HG03025 (cell line): ENCODE results near the gene RABGAP1.

Source experiments
- ATAC-seq: cut with Tn5 transposase; IDR thresholded peaks from one replicate; pipeline ENCODE4 v1.9.1; 2021; ENCODE audit warnings: mild to moderate bottlenecking, moderate library complexity; ENCODE audit not compliant: unreplicated experiment, low FRiP score

The RABGAP1 gene

DNA sequence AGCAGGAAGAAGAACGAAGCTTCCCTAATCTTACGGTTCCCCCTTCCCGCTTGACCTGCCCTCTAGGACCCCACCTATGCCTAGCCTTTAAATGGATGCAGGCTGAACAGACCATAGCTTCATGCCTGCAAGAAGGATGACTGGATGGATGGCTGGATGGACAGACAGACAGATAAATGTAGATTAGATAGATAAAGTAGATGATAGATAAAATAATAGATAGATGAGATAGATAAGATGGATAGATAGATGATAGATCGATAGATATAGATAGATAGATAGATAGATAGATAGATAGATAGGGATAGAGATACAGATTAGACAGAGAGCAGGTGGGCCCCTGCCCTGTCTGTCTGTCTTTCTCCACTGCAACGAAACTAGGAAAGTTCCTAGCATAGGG lies 164.7 kb downstream of the RABGAP1 start:
- no peak for ATAC-seq

GRCh38 chr9:123107639-123108285 lies 166.9 kb downstream of the RABGAP1 start:
- ATAC-seq = no peak

GRCh38 chr9:123108976-123109375 lies 168.2 kb downstream of the RABGAP1 start:
- no peak for ATAC-seq

GRCh38 chr9:123109540-123110279 lies 168.9 kb downstream of the RABGAP1 start:
- no peak for ATAC-seq

DNA sequence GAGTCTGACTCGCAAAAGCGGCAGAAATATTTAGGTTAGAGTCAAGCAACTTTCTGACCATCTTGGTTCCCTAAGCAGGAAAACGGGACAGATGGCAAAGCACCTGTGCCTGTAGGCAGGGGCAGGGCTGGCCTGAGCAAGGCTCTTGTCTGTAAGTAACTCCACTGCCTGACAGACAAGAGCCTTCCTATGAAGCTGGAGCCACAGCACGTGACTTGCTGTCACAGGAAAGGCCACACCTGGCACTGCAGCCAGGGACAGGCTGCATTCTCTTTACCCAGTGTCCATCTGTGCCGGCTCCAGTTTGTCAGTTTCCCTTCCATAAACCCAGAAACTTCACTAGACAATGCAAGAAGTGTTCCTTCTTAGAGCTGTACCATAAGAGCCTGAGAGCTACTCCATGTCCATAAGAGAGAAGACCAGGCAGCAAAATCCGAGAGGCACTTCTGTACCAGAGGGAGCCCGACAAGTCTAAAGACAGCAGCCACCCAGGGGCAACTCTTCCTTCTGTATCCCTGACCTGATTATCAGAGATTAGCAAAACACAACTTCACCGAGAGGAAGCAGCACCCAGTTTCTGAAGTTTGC lies 170.7 kb downstream of the RABGAP1 start:
- no peak for ATAC-seq

DNA sequence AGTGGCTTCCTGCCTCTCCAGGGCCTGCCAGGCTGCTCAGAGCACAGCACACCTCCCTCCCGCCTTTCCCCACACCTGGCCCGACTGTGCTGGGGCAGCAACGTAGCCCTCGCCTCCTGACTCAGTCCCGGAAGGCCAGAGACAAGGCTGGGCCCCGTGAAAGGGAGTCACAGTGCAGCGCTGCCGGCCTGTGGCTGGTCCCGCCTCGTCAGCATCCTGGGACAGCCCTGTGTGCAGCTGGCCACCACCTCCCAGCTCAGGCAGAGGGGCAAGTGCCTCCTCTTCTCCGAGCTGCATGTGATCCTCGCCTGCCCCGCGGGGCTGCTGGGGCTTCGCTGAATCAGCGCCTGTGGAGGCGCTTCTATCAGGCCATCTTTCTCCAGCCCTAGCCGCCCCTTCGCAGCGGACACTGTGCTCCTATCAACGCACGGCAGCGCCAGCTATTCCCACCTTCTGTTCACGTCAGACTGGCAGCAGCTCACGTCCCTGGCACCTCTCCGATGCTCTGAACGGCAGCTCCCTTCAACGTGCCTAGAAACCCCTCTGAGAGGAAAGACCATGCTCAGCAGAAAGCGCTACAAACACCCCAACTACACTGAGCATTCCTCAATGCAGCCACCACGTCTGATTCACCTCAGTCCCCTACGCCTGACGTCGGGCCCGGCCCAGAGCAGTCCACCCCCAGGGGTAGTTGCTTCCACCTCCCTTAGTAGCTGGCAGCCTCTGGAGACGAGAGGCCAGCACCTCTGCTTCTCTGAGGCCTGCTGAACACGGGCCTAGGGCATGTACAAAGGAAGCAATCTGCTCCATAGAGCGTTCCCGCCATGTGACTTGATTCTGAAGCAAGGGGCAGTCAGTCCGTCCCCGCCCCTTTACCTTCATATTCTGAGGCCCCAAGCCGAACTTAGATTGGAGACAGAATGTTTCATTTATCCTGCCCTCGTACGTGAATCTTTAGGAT lies 171.5 kb downstream of the RABGAP1 start:
- ATAC-seq = no peak

- ATAC-seq = no peak
These were observed 172.4 kb downstream of the RABGAP1 start for GRCh38 chr9:123113185-123113584.

- no peak for ATAC-seq
These were observed 174.5 kb downstream of the RABGAP1 start for GRCh38 chr9:123115146-123115913.

DNA sequence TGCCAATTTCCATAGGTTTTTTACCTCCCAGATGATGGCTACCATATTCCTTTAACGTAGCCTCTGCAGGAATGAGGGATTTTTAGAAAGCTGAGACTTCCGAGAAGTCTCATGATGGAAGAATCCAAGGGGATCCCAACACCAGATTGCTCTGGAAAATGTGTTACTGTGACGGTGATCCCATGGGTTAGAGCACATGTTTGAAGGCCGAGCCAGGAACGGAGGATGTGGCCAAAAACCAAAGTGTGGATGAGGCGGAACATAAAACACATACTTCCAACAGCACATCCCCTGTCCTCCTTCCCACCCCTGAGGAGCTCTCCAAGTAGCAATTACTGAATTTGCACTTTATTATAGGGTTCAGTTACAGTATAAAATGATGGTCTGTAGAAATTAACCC lies 175.2 kb downstream of the RABGAP1 start:
- no peak for ATAC-seq

- ATAC-seq = no peak
These were observed 178.7 kb downstream of the RABGAP1 start for GRCh38 chr9:123119566-123119965.

DNA sequence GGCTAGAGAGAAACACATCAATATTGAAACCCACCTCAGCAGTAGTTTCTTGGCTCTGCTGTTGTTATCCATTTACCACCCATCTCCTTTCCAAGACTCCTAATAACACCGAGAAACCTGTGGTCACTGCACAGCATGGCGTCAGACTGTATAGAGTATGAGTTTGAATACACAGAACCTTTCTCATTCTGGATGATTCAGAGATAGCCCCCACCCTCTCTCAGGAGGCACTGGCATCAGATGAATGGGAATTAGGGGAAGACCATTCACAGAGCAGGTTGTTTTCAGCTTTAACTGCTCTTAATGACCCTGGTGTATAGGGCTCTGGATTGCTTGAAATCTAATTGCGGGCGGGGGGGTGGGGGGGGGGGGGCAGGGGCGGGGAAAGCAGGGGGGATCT lies 179.3 kb downstream of the RABGAP1 start:
- ATAC-seq = no peak

GRCh38 chr9:123120953-123121352 lies 180.1 kb downstream of the RABGAP1 start:
- no peak for ATAC-seq

- no peak for ATAC-seq
These were observed 180.6 kb downstream of the RABGAP1 start for GRCh38 chr9:123121457-123121856.

DNA sequence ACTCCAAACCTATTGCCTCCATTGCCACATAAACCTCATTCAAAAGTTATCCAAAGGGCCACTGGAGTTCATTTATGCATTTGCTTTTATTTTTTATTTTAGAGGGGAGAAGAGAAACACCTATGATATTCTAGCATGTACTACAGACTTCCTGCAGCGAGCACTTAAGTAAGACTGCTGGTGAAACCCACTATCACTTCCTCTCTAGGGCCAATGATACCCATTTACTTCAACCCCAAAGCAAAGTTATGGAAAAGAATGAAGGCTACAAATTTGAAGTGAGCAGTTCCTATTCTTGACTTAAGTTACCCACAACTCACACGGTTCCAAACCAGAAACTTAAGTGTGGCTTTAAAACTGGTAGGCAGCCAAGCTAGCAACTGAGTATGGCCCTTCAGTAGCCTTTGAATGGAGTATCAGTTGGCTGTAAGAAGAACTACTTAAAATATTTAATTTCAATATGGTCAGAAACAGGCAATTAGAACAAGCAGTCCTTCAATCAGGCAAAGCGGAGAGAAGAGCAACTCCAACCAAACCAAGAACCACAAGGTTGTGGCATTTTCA lies 186.8 kb downstream of the RABGAP1 start:
- ATAC-seq = no peak

GRCh38 chr9:123128591-123128990 lies 187.8 kb downstream of the RABGAP1 start:
- ATAC-seq = no peak

- ATAC-seq = no peak
These were observed 188.6 kb downstream of the RABGAP1 start for GRCh38 chr9:123129423-123129822.

- no peak for ATAC-seq
These were observed 190.4 kb downstream of the RABGAP1 start for GRCh38 chr9:123131258-123131657.

DNA sequence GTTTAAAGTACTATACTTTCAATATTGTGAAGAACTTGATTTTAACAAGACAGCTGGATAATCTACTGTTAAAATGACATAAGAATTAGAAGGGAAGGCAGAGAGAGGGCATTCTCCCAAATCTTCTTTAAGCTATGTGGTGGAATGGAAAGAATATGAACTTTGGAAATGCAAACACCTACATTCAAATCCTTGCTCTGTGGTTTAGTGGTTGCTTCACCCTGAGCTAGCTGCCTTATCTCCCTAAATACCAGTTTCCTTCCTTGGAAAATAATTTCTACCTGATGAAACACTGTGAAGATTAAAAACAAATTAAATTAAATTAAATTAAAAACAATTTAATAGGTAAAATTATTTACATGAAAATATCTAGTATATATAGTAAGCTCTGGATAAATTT lies 191.2 kb downstream of the RABGAP1 start:
- no peak for ATAC-seq

- no peak for ATAC-seq
These were observed 191.9 kb downstream of the RABGAP1 start for GRCh38 chr9:123132696-123133095.

- no peak for ATAC-seq
These were observed 194.6 kb downstream of the RABGAP1 start for GRCh38 chr9:123135430-123135829.
